K562 (cell line): Measurements from ENCODE around the gene CKAP2. TPM values are rescaled to one million over a fixed set of nuclear protein-coding genes. Genes with fewer than 3 reads are reported as not detected.

Experiments
- ATAC-seq: fragments of 200-7000 bp; cut with Tn5 transposase; 3 replicates; pipeline ENCODE4 v1.9.1; 2020; ENCODE audit warnings: moderate library complexity
- BruUV-seq: library from RNA; stranded (reverse); fragments of 400-500 nt; replicated peaks from 2 replicates; lab custom pipeline; 2021; lab: Mats Ljungman, UMichigan
- CTCF ChIA-PET: fragments of 300-600 bp; formaldehyde crosslinking; extraction: SDS; loops from one replicate; lab custom pipeline; 2021; ENCODE audit warnings: low intra/inter-chr PET ratio; lab: Yijun Ruan, JAX
- POLR2A ChIA-PET: fragments of 300-600, 350-650 bp; sonication (Branson Sonifier 250); formaldehyde crosslinking; extraction: SDS; loops from one replicate; lab custom pipeline; 2021; ENCODE audit warnings: antibody characterized with exemption, inconsistent platforms; lab: Yijun Ruan, JAX
- DNase-seq, 4 experiments: peaks; one replicate each; pipeline versions ENCODE4 v3.0.0 to v3.0.0-alpha.2; 2011 to 2018; ENCODE audit warnings: low spot score in 3 of 4, mixed read lengths in 3 of 4; ENCODE audit errors: extremely low read depth in 1 of 4
- FAIRE-seq: peaks from 2 replicates; lab custom pipeline; 2011; peaks lifted over from hg19 to GRCh38; lab: Jason Lieb, UNC
- H2AFZ ChIP-seq: 2 replicates; pipeline ENCODE4 v1.6.0; 2011; ENCODE audit warnings: low read depth, low read length, control low read depth, inconsistent platforms
- H3K27ac ChIP-seq: fragments of 200-600 bp; 3 replicates; pipeline ENCODE4 v1.8.0; 2011; ENCODE audit warnings: low read depth, mild to moderate bottlenecking, control low read depth, inconsistent platforms, low read length, moderate library complexity, mixed read lengths; ENCODE audit errors: extremely low read depth
- H3K27me3 ChIP-seq, 2 experiments: fragments of 300-600 bp in 1 of 2; 2 replicates in 1 of 2; 3 replicates in 1 of 2; pipeline versions ENCODE4 v1.6.0 to v1.8.0; 2011; ENCODE audit warnings: inconsistent platforms in 2 of 2, low read length in 2 of 2, mild to moderate bottlenecking in 1 of 2, mixed read lengths in 1 of 2, moderate library complexity in 1 of 2; ENCODE audit not compliant: control insufficient read depth in 2 of 2, insufficient read depth in 2 of 2
- H3K36me3 ChIP-seq: fragments of 300-600 bp; 3 replicates; pipeline ENCODE4 v1.8.0; 2011; ENCODE audit warnings: mild to moderate bottlenecking, low read length, inconsistent platforms; ENCODE audit not compliant: control insufficient read depth, insufficient read depth
- H3K4me1 ChIP-seq, 2 experiments: fragments of 200-600 bp in 1 of 2; replicated peaks in 1 of 2; 2 replicates in 1 of 2; 3 replicates in 1 of 2; pipeline versions ENCODE4 v1.5.1 to v1.8.0; 2011; ENCODE audit warnings: inconsistent platforms in 2 of 2, low read length in 2 of 2, mild to moderate bottlenecking in 1 of 2, mixed read lengths in 1 of 2, moderate library complexity in 1 of 2; ENCODE audit not compliant: control insufficient read depth in 2 of 2, insufficient read depth in 2 of 2
- H3K4me2 ChIP-seq: 2 replicates; pipeline ENCODE4 v1.6.1; 2011; ENCODE audit warnings: low read length, control low read depth, inconsistent platforms, mixed read lengths; ENCODE audit not compliant: insufficient read depth
- H3K4me3 ChIP-seq: fragments of 200-600 bp; sonication (generic), shearing (Covaris generic); 2 replicates; pipeline ENCODE4 v1.5.1; 2016; ENCODE audit warnings: control low read depth, inconsistent platforms
- H3K79me2 ChIP-seq: fragments of 200-600 bp; 3 replicates; pipeline ENCODE4 v1.8.0; 2011; ENCODE audit warnings: low read length, inconsistent platforms; ENCODE audit not compliant: control insufficient read depth, insufficient read depth
- H3K9ac ChIP-seq, 2 experiments: 2 replicates each; pipeline versions ENCODE4 v1.6.0 to v1.6.1; 2011; ENCODE audit warnings: low read depth in 2 of 2, low read length in 2 of 2, control low read depth in 1 of 2, inconsistent platforms in 1 of 2, mild to moderate bottlenecking in 1 of 2, mixed read lengths in 1 of 2; ENCODE audit not compliant: insufficient read depth in 1 of 2
- H3K9me1 ChIP-seq: one replicate; pipeline ENCODE4 v1.6.0; 2011; ENCODE audit warnings: inconsistent platforms, mild to moderate bottlenecking, low read length, moderate library complexity; ENCODE audit not compliant: control insufficient read depth, insufficient read depth
- H3K9me3 ChIP-seq: replicated peaks from 2 replicates; pipeline ENCODE4 v1.5.1; 2011; ENCODE audit warnings: low read depth, low read length, inconsistent platforms; ENCODE audit not compliant: control insufficient read depth, insufficient read depth
- H4K20me1 ChIP-seq: replicated peaks from 2 replicates; pipeline ENCODE4 v1.6.1; 2011; ENCODE audit warnings: low read length, inconsistent platforms, mixed read lengths; ENCODE audit not compliant: control insufficient read depth, insufficient read depth
- CBX2 ChIP-seq: fragments of 200-600 bp; sonication (generic); IDR thresholded peaks from one replicate; pipeline ENCODE4 v1.6.1; 2012; ENCODE audit warnings: mild to moderate bottlenecking, low read length, inconsistent platforms; ENCODE audit not compliant: insufficient read depth, poor library complexity, severe bottlenecking
- ETV1 ChIP-seq: fragments of 450-650 bp; conservative IDR thresholded peaks from 2 replicates; pipeline ENCODE4 v1.6.1; 2016; ENCODE audit warnings: missing genetic modification characterization, control low read depth, low read depth, missing compliant biosample characterization
- MED1 ChIP-seq: sonication (generic); formaldehyde crosslinking; IDR thresholded peaks from 2 replicates; pipeline ENCODE4 v1.8.1; 2023; ENCODE audit warnings: missing genetic modification reagents, borderline replicate concordance
- SMC3 ChIP-seq: conservative IDR thresholded peaks from 2 replicates; pipeline ENCODE4 v1.6.1; 2011; ENCODE audit warnings: low read depth, low read length, improper control_type of control experiment; ENCODE audit not compliant: insufficient read depth
- TAF1 ChIP-seq: IDR thresholded peaks from 2 replicates; pipeline ENCODE4 v1.6.1; 2011; ENCODE audit warnings: mild to moderate bottlenecking, low read length, moderate library complexity; ENCODE audit not compliant: insufficient read depth, control insufficient read depth, severe bottlenecking; ENCODE audit errors: extremely low read depth
- ZFP36 ChIP-seq: fragments of 150-350 bp; IDR thresholded peaks from 2 replicates; pipeline ENCODE4 v1.6.1; 2018; ENCODE audit warnings: low read length, low read depth; ENCODE audit not compliant: partially characterized antibody
- WGBS: fragments of 100-300 bp; shearing (Covaris generic); methylation state at CpG from one replicate; pipeline ENCODE4 v1.1.6; 2016; ENCODE audit warnings: low coverage, mixed read lengths; ENCODE audit not compliant: insufficient coverage; ENCODE audit errors: missing lambda C conversion rate; 5-methylcytosine and 5-hydroxymethylcytosine counted together
- in situ Hi-C: fragments of 300-500 bp; cut with MboI; formaldehyde crosslinking; loops from 4 replicates; pipeline ENCODE4 v1.15.0; 2018; ENCODE audit warnings: inconsistent platforms, mixed read lengths
- intact Hi-C: fragments of 100-400 bp; cut with micrococcal nuclease; formaldehyde crosslinking; loops from 2 replicates; pipeline ENCODE4 v1.14.2; 2022
- polyA plus RNA-seq, 8 experiments: library from polyadenylated mRNA; depleted of rRNA in 4 of 8; stranded (reverse) in 5 of 8; unstranded in 3 of 8; fragments of >200 nt; fragmentation: Nextera tagmentation in 2 of 8; fragmentation: Illumina TruSeq in 1 of 8; extraction: Ambion mirVana in 2 of 8; extraction: Trizol in 1 of 8; gene quantifications; 2 replicates each; pipeline versions ENCODE4 v1.2.1 to v1.2.3, GENCODE V29; 2011 to 2014; ENCODE audit warnings: inconsistent platforms in 1 of 8, missing spikeins in 1 of 8
- total RNA-seq, 7 experiments: library from RNA; depleted of rRNA in 6 of 7; stranded (reverse); fragments of >200 nt in 6 of 7; fragmentation: Illumina TruSeq in 2 of 7; extraction: Trizol in 2 of 7; gene quantifications; 2 replicates each; pipeline versions ENCODE4 v1.2.1 to v1.2.3, GENCODE V29; 2011 to 2021; ENCODE audit warnings: low replicate concordance in 1 of 7
- TF ChIP-seq, protein P1 (sequence below): sonication (generic); formaldehyde crosslinking; IDR thresholded peaks from 2 replicates; pipeline ENCODE4 v1.8.0; 2022; ENCODE audit warnings: missing genetic modification reagents, mild to moderate bottlenecking, borderline replicate concordance
- TF ChIP-seq, protein P2 (sequence below): fragments of 450-650 bp; formaldehyde crosslinking; IDR thresholded peaks from 2 replicates; pipeline ENCODE4 v1.4.0; 2020; ENCODE audit warnings: mild to moderate bottlenecking
- TF ChIP-seq, protein P3 (sequence below): fragments of 250-450 bp; sonication (Bioruptor Pico); IDR thresholded peaks from 2 replicates; pipeline ENCODE4 v1.9.0; 2021; ENCODE audit warnings: mild to moderate bottlenecking, inconsistent platforms
- TF ChIP-seq, protein P4 (sequence below), 2 experiments: IDR thresholded peaks; 2 replicates each; pipeline ENCODE4 v1.6.1; 2012; ENCODE audit warnings: improper control_type of control experiment in 2 of 2, low read depth in 2 of 2, low read length in 2 of 2, borderline replicate concordance in 1 of 2

Gene CKAP2
- total and polyA plus RNA-seq, 9 of the 15 experiments (the other 6 are each of a cell fraction or from before 2014, with no cell fraction given) = 21.9 to 63.5 (median 34.8) TPM

DNA sequence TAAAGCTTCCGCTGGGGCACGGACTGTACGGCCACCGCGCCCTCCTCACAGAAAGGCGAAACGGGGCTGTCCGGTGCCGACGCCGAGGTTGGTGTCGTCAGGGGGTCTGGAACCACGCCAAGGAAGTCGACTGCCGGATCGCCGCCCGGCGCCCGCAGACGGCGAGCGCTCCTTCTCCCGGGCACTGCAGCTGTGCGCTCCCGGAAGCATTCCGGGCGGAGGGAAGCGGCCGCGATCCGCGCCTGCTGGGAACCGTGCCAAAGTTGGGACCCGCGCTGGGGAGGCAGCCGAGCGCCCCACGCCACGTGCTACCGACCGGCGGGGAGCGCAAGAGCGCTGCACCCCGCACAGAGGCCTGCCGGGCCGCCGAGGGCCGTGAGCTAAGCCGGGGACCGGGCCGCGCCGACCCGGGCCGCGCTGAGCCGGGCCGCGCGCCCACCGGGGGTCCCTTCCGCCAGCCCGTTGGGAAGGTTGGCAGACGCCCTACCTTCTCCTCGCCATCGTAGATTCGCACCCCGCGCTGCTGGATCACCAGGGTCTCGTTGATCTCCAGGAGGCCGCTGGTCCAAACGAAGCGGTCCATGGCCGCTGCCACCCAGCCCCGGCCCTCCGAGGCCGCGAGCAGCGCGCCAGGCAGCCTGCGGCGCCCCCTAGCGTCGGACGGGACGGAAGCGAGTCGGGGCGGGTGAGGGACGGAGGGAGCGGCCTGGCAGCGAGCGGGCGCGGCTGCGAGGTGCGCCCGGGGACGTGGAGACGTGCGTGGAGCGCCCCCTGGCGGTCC, 5.1 kb upstream of the CKAP2 start, which contains the start of gene VPS36:
TSS of gene VPS36 (minus strand) at position 623 of the 781 bp plus-strand sequence. CDS start at position 583, 40 bp downstream.
- ATAC-seq (peak; percentile 87), FAIRE-seq (no peak), DNase-seq (peak; percentile 78 to 95 (median 84))
- H3K27ac ChIP-seq = peak within 1 kb of the TSS; percentile 93
- POLR2A ChIA-PET = interaction anchor here (0.6 to 1.5 kb wide), 3 partner anchors 9 to 101 kb away, joined by 3 to 7 read pairs (median 5); no protein-coding TSS in a partner anchor
- H4K20me1 ChIP-seq = no peaks in the 10 kb centered on the region
- CTCF ChIA-PET = interaction anchor here (0.7 to 0.8 kb wide), 2 partner anchors 323 to 531 kb away, joined by 3 read pairs; no protein-coding TSS in a partner anchor
- peaks cover 17% of the 10 kb centered on the region; the same call in 2 of the 3 replicates for H3K36me3 ChIP-seq
- H2AFZ ChIP-seq = peak within 1 kb of the TSS; percentile 95
- H3K4me2 ChIP-seq = peak within 1 kb of the TSS; percentile 79
- no peaks in the 10 kb centered on the region; the same call in 1 of the 2 replicates for H3K9me3 ChIP-seq
- intact Hi-C loops = loop anchor here (2.0 to 10.0 kb wide), 4 partner anchors 103 to 455 kb away; partner anchors contain the start of genes NEK3 and SUGT1
- peak within 1 kb of the TSS; percentile 87 for H3K4me3 ChIP-seq
- H3K9me1 ChIP-seq = no peaks in the 10 kb centered on the region
- no peaks in the 10 kb centered on the region for H3K27me3 ChIP-seq
- peaks cover 0 to 9% of the 10 kb centered on the region in 2 experiments; a peak in 4 of 5 replicates for H3K4me1 ChIP-seq
- peak within 1 kb of the TSS; percentile 89 to 98 for H3K9ac ChIP-seq
- in situ Hi-C loops = no loop called here
- under 1% methylated on average over 54 of the region's 105 CpGs for WGBS
- H3K79me2 ChIP-seq = peaks cover 48% of the 10 kb centered on the region
- no TSS peak for BruUV-seq
- TF ChIP-seq ZFP36 = peak; percentile 24
- peak; percentile 65 for TF ChIP-seq SMC3
- TF ChIP-seq, protein P1, sequence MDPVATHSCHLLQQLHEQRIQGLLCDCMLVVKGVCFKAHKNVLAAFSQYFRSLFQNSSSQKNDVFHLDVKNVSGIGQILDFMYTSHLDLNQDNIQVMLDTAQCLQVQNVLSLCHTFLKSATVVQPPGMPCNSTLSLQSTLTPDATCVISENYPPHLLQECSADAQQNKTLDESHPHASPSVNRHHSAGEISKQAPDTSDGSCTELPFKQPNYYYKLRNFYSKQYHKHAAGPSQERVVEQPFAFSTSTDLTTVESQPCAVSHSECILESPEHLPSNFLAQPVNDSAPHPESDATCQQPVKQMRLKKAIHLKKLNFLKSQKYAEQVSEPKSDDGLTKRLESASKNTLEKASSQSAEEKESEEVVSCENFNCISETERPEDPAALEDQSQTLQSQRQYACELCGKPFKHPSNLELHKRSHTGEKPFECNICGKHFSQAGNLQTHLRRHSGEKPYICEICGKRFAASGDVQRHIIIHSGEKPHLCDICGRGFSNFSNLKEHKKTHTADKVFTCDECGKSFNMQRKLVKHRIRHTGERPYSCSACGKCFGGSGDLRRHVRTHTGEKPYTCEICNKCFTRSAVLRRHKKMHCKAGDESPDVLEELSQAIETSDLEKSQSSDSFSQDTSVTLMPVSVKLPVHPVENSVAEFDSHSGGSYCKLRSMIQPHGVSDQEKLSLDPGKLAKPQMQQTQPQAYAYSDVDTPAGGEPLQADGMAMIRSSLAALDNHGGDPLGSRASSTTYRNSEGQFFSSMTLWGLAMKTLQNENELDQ = no peak
- TF ChIP-seq TAF1 = peak; percentile 79
- TF ChIP-seq MED1 = 0 out of 2 replicates have a peak, but pooled peaks have one; percentile 86
- no peak; the same call in 1 of the 2 replicates for TF ChIP-seq ETV1 (tag)
- TF ChIP-seq, protein P2, sequence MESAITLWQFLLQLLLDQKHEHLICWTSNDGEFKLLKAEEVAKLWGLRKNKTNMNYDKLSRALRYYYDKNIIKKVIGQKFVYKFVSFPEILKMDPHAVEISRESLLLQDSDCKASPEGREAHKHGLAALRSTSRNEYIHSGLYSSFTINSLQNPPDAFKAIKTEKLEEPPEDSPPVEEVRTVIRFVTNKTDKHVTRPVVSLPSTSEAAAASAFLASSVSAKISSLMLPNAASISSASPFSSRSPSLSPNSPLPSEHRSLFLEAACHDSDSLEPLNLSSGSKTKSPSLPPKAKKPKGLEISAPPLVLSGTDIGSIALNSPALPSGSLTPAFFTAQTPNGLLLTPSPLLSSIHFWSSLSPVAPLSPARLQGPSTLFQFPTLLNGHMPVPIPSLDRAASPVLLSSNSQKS = no peak
- TF ChIP-seq, protein P3, sequence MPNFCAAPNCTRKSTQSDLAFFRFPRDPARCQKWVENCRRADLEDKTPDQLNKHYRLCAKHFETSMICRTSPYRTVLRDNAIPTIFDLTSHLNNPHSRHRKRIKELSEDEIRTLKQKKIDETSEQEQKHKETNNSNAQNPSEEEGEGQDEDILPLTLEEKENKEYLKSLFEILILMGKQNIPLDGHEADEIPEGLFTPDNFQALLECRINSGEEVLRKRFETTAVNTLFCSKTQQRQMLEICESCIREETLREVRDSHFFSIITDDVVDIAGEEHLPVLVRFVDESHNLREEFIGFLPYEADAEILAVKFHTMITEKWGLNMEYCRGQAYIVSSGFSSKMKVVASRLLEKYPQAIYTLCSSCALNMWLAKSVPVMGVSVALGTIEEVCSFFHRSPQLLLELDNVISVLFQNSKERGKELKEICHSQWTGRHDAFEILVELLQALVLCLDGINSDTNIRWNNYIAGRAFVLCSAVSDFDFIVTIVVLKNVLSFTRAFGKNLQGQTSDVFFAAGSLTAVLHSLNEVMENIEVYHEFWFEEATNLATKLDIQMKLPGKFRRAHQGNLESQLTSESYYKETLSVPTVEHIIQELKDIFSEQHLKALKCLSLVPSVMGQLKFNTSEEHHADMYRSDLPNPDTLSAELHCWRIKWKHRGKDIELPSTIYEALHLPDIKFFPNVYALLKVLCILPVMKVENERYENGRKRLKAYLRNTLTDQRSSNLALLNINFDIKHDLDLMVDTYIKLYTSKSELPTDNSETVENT (CRISPR knock-in tag) = peak; percentile 58; the same call in 1 of the 2 replicates
- TF ChIP-seq, protein P4, sequence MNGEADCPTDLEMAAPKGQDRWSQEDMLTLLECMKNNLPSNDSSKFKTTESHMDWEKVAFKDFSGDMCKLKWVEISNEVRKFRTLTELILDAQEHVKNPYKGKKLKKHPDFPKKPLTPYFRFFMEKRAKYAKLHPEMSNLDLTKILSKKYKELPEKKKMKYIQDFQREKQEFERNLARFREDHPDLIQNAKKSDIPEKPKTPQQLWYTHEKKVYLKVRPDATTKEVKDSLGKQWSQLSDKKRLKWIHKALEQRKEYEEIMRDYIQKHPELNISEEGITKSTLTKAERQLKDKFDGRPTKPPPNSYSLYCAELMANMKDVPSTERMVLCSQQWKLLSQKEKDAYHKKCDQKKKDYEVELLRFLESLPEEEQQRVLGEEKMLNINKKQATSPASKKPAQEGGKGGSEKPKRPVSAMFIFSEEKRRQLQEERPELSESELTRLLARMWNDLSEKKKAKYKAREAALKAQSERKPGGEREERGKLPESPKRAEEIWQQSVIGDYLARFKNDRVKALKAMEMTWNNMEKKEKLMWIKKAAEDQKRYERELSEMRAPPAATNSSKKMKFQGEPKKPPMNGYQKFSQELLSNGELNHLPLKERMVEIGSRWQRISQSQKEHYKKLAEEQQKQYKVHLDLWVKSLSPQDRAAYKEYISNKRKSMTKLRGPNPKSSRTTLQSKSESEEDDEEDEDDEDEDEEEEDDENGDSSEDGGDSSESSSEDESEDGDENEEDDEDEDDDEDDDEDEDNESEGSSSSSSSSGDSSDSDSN (IDR thresholded peaks at IDR 0.05; ENCODE audit: borderline replicate concordance in 1 of 2, low read depth in 2 of 2, low read length in 2 of 2) = peak; percentile 57 to 90; a peak in 2 of 4 replicates
- no peak for TF ChIP-seq CBX2
